ENCODE measurements around the gene PAM. TPM values are rescaled to one million over a fixed set of nuclear protein-coding genes. Genes with fewer than 3 reads are reported as not detected.

PAM gene
- total and polyA plus RNA-seq, 2 of the 8 experiments (the other 6 are each of a cell fraction or from before 2014, with no cell fraction given): 30.4 to 67.8 TPM

DNA sequence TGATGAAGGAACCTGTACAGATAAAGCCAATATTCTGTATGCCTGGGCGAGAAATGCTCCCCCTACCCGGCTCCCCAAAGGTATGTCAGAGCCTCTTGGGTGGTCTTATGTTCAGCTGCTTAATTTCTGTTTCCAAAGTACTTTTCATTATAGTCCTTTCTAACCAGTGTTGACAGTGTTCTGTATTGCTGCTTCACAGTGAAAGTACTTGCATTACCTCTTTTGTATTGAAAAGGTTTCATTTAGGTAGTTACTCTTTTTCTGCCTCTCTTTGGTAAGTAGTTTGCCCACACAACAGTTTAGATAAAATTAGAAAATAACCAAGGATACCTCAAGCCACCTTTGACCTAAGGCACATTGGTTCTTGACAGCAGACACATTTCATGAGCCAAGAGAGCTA lies 169.9 kb downstream of the PAM start:
- Histone ChIP-seq H2BK20ac (ENCODE audit: low read length) (no peak overlapping the region), H3K23ac (ENCODE audit: insufficient read length) (no peak overlapping the region), H2BK120ac (replicated peaks; ENCODE audit: low read depth, low read length) (no peak overlapping the region), H3K4ac (replicated peaks; ENCODE audit: insufficient read length, low read depth, low read length) (no peak overlapping the region), H3K18ac (ENCODE audit: extremely low read depth, low read length) (no peak overlapping the region), H3K4me3 (ENCODE audit: extremely low read depth in 1 of 4, insufficient read depth in 2 of 4, low read depth in 3 of 4, low read length in 4 of 4) (no peak overlapping the region), H4K8ac (ENCODE audit: extremely low read depth, insufficient read depth, low read length) (no peak overlapping the region), H4K91ac (replicated peaks; ENCODE audit: insufficient read length, low read length) (no peak overlapping the region), H4K5ac (ENCODE audit: insufficient read length, low read depth, low read length) (no peak overlapping the region), H2BK5ac (ENCODE audit: low read depth, low read length) (no peak overlapping the region), H3K4me1 (replicated peaks in 1 of 4; ENCODE audit: control insufficient read depth in 3 of 4, insufficient read depth in 4 of 4, low read length in 3 of 4) (no peaks in the 10 kb centered on the region), H3K9ac (replicated peaks in 1 of 4; ENCODE audit: extremely low read depth in 1 of 4, low read depth in 3 of 4, low read length in 3 of 4) (no peak overlapping the region), H3K56ac (replicated peaks; ENCODE audit: insufficient read length, low read depth, low read length) (no peak overlapping the region), H3K9me3 (ENCODE audit: insufficient read depth in 2 of 2, low read depth in 1 of 2, low read length in 1 of 2) (no peaks in the 10 kb centered on the region), H4K20me1 (replicated peaks in 1 of 2; ENCODE audit: control insufficient read depth in 1 of 2, insufficient read depth in 2 of 2, low read length in 2 of 2) (no peaks in the 10 kb centered on the region), H2AFZ (ENCODE audit: low read length) (no peak overlapping the region), H2AK5ac (ENCODE audit: low read depth, low read length) (no peak overlapping the region), H3K27ac (ENCODE audit: low read depth, low read length) (no peak overlapping the region), H2BK12ac (ENCODE audit: low read depth, low read length) (no peak overlapping the region), H2BK15ac (ENCODE audit: low read length) (no peak overlapping the region), H3K27me3 (replicated peaks in 1 of 4; ENCODE audit: control insufficient read depth in 3 of 4, extremely low read depth in 1 of 4, insufficient read depth in 3 of 4, low read length in 3 of 4) (no peaks in the 10 kb centered on the region), H3K79me1 (ENCODE audit: low read depth, low read length) (no peaks in the 10 kb centered on the region), H3K79me2 (ENCODE audit: control insufficient read depth in 1 of 2, insufficient read depth in 2 of 2, low read length in 2 of 2) (no peaks in the 10 kb centered on the region), H3K14ac (ENCODE audit: insufficient read length) (no peak overlapping the region), H3K36me3 (ENCODE audit: control insufficient read depth in 2 of 4, insufficient read depth in 4 of 4, low read length in 3 of 4) (no peaks in the 10 kb centered on the region; a peak in 1 of 8 replicates), H3K4me2 (ENCODE audit: insufficient read depth in 1 of 2, low read depth in 2 of 2, low read length in 2 of 2) (no peak overlapping the region), H3K23me2 (ENCODE audit: low read depth, low read length) (no peaks in the 10 kb centered on the region)
- ChIA-PET POLR2A (ENCODE audit: partially characterized antibody) (no interaction called here), CTCF (ENCODE audit: partially characterized antibody) (interaction anchor here (0.6 to 1.0 kb wide), 3 partner anchors 9 to 381 kb away, joined by 3 read pairs; no protein-coding TSS in a partner anchor)
- 95% methylated on average over 2 of the region's 2 CpGs; no CpG with 5 or more reads in 1 of the 2 experiments for WGBS, 2 experiments (ENCODE audit: extremely low coverage in 1 of 2, insufficient coverage in 1 of 2, insufficient read length in 1 of 2, insufficient replicate concordance in 2 of 2, low coverage in 1 of 2, low lambda C conversion rate in 2 of 2, missing lambda C conversion rate in 1 of 2)
- FAIRE-seq (no peak), DNase-seq (ENCODE audit: low read depth in 1 of 2, low spot score in 2 of 2) (no peak)
- TF ChIP-seq SRF (IDR thresholded peaks at IDR 0.05; ENCODE audit: low read depth, low read length) (no peak), FOSL1 (IDR thresholded peaks at IDR 0.05; ENCODE audit: insufficient read depth, low read depth, low read length) (no peak), BRCA1 (IDR thresholded peaks at IDR 0.05; ENCODE audit: low read depth, low read length) (no peak), CTBP2 (IDR thresholded peaks at IDR 0.05; ENCODE audit: borderline replicate concordance, insufficient read depth, insufficient read length, low read length) (no peak), POLR2A (IDR thresholded peaks at IDR 0.05; ENCODE audit: control extremely low read depth in 1 of 2, low read depth in 2 of 2, low read length in 2 of 2) (no peak), CHD2 (IDR thresholded peaks at IDR 0.05; ENCODE audit: low read length) (no peak), KDM4A (IDR thresholded peaks at IDR 0.05; ENCODE audit: low read depth, low read length, severe bottlenecking) (no peak)

Measured in H1 (cell line).